HCT116 (cell line): ENCODE data around the gene GGT5.

Source experiments
- CTCF ChIP-seq, 3 experiments: fragments of 200-600 bp in 1 of 3; sonication (generic) in 1 of 3; IDR thresholded peaks in 2 of 3; conservative IDR thresholded peaks in 1 of 3; 2 replicates each; pipeline ENCODE4 v1.5.1; 2012 to 2017; ENCODE audit warnings: low read depth in 2 of 3, low read length in 2 of 3, antibody characterized with exemption in 1 of 3, borderline replicate concordance in 1 of 3, control low read depth in 1 of 3, mild to moderate bottlenecking in 1 of 3, mixed read lengths in 1 of 3, mixed run types in 1 of 3, moderate library complexity in 1 of 3; ENCODE audit not compliant: insufficient read depth in 1 of 3
- EGR1 ChIP-seq: IDR thresholded peaks from 2 replicates; pipeline ENCODE4 v1.6.1; 2012; ENCODE audit warnings: low read depth
- EZH2 ChIP-seq: fragments of 200-600 bp; sonication (generic); IDR thresholded peaks from 2 replicates; pipeline ENCODE4 v1.6.1; 2017; ENCODE audit warnings: antibody characterized with exemption, mixed run types
- EZH2phosphoT487 ChIP-seq: fragments of 200-600 bp; IDR thresholded peaks from 2 replicates; pipeline ENCODE4 v1.6.1; 2018; ENCODE audit warnings: antibody characterized with exemption, borderline replicate concordance
- JUND ChIP-seq: IDR thresholded peaks from 2 replicates; pipeline ENCODE4 v1.6.1; 2012
- MAX ChIP-seq: IDR thresholded peaks from 2 replicates; pipeline ENCODE4 v1.6.1; 2012
- POLR2A ChIP-seq: IDR thresholded peaks from 2 replicates; pipeline ENCODE4 v1.7.0; 2011; ENCODE audit warnings: borderline replicate concordance; ENCODE audit not compliant: insufficient read depth, insufficient read length; ENCODE audit errors: extremely low read depth
- POLR2AphosphoS5 ChIP-seq: IDR thresholded peaks from 2 replicates; pipeline ENCODE4 v1.6.1; 2011; ENCODE audit warnings: mild to moderate bottlenecking, low read depth, low read length, moderate library complexity
- REST ChIP-seq: IDR thresholded peaks from 2 replicates; pipeline ENCODE4 v1.6.1; 2012; ENCODE audit warnings: low read depth
- SP1 ChIP-seq: IDR thresholded peaks from 2 replicates; pipeline ENCODE4 v1.6.1; 2012; ENCODE audit warnings: low read depth
- TCF7L2 ChIP-seq: IDR thresholded peaks from 2 replicates; pipeline ENCODE4 v1.7.0; 2011; ENCODE audit warnings: borderline replicate concordance, inconsistent platforms; ENCODE audit not compliant: insufficient read depth, insufficient read length; ENCODE audit errors: extremely low read depth
- YY1 ChIP-seq: IDR thresholded peaks from 2 replicates; pipeline ENCODE4 v1.6.1; 2011; ENCODE audit warnings: low read length, low read depth, moderate library complexity, mild to moderate bottlenecking; ENCODE audit not compliant: insufficient replicate concordance; ENCODE audit errors: extremely low read depth
- ZNF274 ChIP-seq: fragments of 200-500 bp; sonication (Bioruptor generic); IDR thresholded peaks from 2 replicates; pipeline ENCODE4 v1.6.1; 2014; ENCODE audit warnings: mild to moderate bottlenecking, low read depth, low read length, inconsistent platforms

- TF ChIP-seq POLR2A (no peak), MAX (no peak), POLR2AphosphoS5 (no peak), CTCF (IDR thresholded peaks at IDR 0.05 in 2 of 3, conservative IDR thresholded peaks at IDR 0.05 in 1 of 3; ENCODE audit: borderline replicate concordance in 1 of 3, insufficient read depth in 1 of 3, low read depth in 2 of 3, low read length in 2 of 3) (peak; percentile 90 to 96 (median 94)), JUND (no peak), SP1 (no peak), EGR1 (no peak), EZH2 (no peak), EZH2phosphoT487 (no peak), ZNF274 (no peak), TCF7L2 (no peak), REST (no peak), YY1 (no peak)
Measured at GRCh38 chr22:24189249-24190158, 55.4 kb downstream of the GGT5 start.
